ENCODE data around the gene KCNC2. TPM values are rescaled to one million over a fixed set of nuclear protein-coding genes. Genes with fewer than 3 reads are reported as not detected.

The KCNC2 gene
- polyA plus RNA-seq, 1 experiment: not detected

- ChIA-PET POLR2A (no interaction called here), CTCF (no interaction called here)
- H3K27ac ChIP-seq (ENCODE audit: low read depth, low read length): no peak overlapping the region
- H3K4me3 ChIP-seq (ENCODE audit: low read depth, low read length): no peak overlapping the region
- no peak for TF ChIP-seq CTCF (IDR thresholded peaks at IDR 0.05; ENCODE audit: low read depth, low read length)
- no peaks in the 10 kb centered on the region for H3K9me3 ChIP-seq (ENCODE audit: control insufficient read depth, insufficient read depth, low read length)
- no peaks in the 10 kb centered on the region for H3K27me3 ChIP-seq (ENCODE audit: control insufficient read depth, insufficient read depth, low read length)
- DNase-seq (ENCODE audit: low read depth, low spot score): no peak
These were observed 151.4 kb downstream of the KCNC2 start for GRCh38 chr12:75058228-75058627.

GRCh38 chr12:75048767-75049166, 160.9 kb downstream of the KCNC2 start:
- H3K27me3 ChIP-seq (ENCODE audit: control insufficient read depth, insufficient read depth, low read length): no peaks in the 10 kb centered on the region
- DNase-seq (ENCODE audit: low read depth, low spot score): no peak
- H3K27ac ChIP-seq (ENCODE audit: low read depth, low read length): no peak overlapping the region
- no peak for TF ChIP-seq CTCF (IDR thresholded peaks at IDR 0.05; ENCODE audit: low read depth, low read length)
- POLR2A ChIA-PET: no interaction called here
- no peak overlapping the region for H3K4me3 ChIP-seq (ENCODE audit: low read depth, low read length)
- CTCF ChIA-PET: no interaction called here
- H3K9me3 ChIP-seq (ENCODE audit: control insufficient read depth, insufficient read depth, low read length): no peaks in the 10 kb centered on the region

DNA sequence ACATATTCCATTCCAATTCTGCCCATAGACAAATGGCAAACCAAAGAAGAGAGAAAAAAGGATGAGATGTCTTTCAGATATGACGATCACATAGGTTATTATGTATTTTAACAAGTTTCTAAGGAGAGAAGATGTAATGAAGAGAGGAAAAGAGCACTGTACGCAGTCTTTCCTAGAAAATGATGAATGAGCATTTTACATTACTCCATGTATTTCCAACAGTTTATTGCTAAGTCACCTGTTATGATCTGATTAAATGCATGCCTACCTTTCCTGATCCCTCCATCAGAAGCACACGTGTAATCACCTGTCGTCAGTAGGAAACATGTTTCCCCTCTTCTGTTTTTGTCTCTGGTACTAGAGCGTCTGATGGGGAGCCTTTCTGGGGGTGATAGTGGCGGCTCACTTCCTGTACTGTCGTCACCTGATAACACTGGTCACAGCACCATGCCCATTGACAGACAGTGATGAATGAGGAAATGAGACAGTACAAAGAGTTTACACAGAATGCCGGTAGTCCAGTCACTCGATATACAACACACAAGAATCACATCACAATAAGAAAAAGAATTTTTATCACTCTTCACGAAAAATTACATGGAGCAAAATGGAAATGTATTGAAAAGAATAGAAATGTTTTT, 161.6 kb downstream of the KCNC2 start:
- no peak overlapping the region for H3K4me3 ChIP-seq (ENCODE audit: low read depth, low read length)
- H3K9me3 ChIP-seq (ENCODE audit: control insufficient read depth, insufficient read depth, low read length): no peaks in the 10 kb centered on the region
- TF ChIP-seq CTCF (IDR thresholded peaks at IDR 0.05; ENCODE audit: low read depth, low read length): no peak
- no peak for DNase-seq (ENCODE audit: low read depth, low spot score)
- POLR2A ChIA-PET: no interaction called here
- H3K27ac ChIP-seq (ENCODE audit: low read depth, low read length): no peak overlapping the region
- CTCF ChIA-PET: no interaction called here
- H3K27me3 ChIP-seq (ENCODE audit: control insufficient read depth, insufficient read depth, low read length): no peaks in the 10 kb centered on the region

DNA sequence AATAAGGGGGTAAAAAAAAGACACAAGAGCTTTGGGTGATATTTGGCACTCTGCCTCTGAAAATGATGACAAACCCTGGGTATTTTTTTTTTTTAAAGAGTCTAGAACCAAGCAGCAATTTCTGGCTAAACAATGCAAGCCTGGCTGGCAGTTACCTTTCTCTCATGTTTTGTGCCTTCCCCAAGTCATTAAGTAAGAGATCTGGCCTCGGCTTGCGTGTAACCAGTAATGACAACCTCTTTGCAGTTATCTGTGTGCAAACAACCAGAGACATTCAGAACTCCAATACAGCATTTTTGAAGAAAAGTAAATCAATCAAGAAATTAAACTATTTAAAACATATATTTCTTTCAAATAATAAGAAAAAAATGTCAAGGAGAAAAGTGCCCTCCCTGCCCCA, 167.5 kb downstream of the KCNC2 start:
- ChIA-PET POLR2A (no interaction called here), CTCF (no interaction called here)
- DNase-seq (ENCODE audit: low read depth, low spot score): no peak
- TF ChIP-seq CTCF (IDR thresholded peaks at IDR 0.05; ENCODE audit: low read depth, low read length): no peak
- no peaks in the 10 kb centered on the region for H3K9me3 ChIP-seq (ENCODE audit: control insufficient read depth, insufficient read depth, low read length)
- H3K27ac ChIP-seq (ENCODE audit: low read depth, low read length): no peak overlapping the region
- no peak overlapping the region for H3K4me3 ChIP-seq (ENCODE audit: low read depth, low read length)
- H3K27me3 ChIP-seq (ENCODE audit: control insufficient read depth, insufficient read depth, low read length): no peaks in the 10 kb centered on the region

- no peak for DNase-seq (ENCODE audit: low read depth, low spot score)
- H3K4me3 ChIP-seq (ENCODE audit: low read depth, low read length): no peak overlapping the region
- CTCF ChIA-PET: no interaction called here
- no peak overlapping the region for H3K27ac ChIP-seq (ENCODE audit: low read depth, low read length)
- TF ChIP-seq CTCF (IDR thresholded peaks at IDR 0.05; ENCODE audit: low read depth, low read length): no peak
- no peaks in the 10 kb centered on the region for H3K9me3 ChIP-seq (ENCODE audit: control insufficient read depth, insufficient read depth, low read length)
- POLR2A ChIA-PET: no interaction called here
- H3K27me3 ChIP-seq (ENCODE audit: control insufficient read depth, insufficient read depth, low read length): no peaks in the 10 kb centered on the region
These were observed 168.2 kb downstream of the KCNC2 start for GRCh38 chr12:75041472-75041871.

All from AG04450 (cell line).